Tongue (tissue), 2 donors: Measurements from ENCODE around the gene BCAS3. TPM values are rescaled to one million over a fixed set of nuclear protein-coding genes. Genes with fewer than 3 reads are reported as not detected.

Experiments
- DNase-seq: peaks from one replicate; pipeline ENCODE4 v3.0.0-alpha.2; 2015
- total RNA-seq: library from RNA; depleted of rRNA; stranded (reverse); fragments of >200 nt; gene quantifications from one replicate; pipeline ENCODE4 v1.2.3, GENCODE V29; 2014

The BCAS3 gene
- total RNA-seq, 1 donor from 2014 or later: 40.2 TPM

GRCh38 chr17:61073131-61073530 lies 395.5 kb downstream of the BCAS3 start:
- no peak for DNase-seq

DNA sequence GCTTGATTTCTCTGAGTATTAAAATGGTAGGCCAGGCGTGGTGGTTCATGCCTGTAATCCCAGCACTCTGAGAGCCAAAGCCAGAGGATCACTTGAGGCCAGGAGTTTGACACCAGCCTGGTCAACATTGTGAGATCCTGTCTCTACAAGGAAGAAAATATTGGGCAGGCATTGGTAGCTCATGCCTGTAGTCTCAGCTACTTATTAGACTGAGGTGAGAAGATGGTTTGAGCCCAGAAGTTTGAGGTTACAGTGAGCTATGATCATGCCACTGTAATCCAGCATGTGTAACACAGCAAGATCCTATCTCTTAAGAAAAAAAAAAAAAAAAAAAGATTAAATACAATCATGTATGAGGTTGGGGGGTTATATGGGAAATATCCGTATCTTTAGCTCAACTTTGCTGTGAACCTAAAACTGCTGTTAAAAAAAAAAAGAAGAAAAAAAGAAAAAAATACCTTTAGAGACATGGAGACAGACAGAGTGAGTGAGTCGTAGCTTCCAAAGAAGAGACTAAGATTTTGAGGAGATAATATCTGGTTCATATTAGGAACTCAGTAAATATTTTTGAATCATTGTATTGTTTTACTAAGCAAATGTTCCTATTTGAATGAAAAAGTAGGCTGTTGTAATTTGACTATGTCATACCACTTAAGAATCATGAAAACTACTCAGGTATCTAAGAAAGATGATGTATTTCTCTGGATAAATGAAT lies 396.3 kb downstream of the BCAS3 start:
- DNase-seq: no peak

DNA sequence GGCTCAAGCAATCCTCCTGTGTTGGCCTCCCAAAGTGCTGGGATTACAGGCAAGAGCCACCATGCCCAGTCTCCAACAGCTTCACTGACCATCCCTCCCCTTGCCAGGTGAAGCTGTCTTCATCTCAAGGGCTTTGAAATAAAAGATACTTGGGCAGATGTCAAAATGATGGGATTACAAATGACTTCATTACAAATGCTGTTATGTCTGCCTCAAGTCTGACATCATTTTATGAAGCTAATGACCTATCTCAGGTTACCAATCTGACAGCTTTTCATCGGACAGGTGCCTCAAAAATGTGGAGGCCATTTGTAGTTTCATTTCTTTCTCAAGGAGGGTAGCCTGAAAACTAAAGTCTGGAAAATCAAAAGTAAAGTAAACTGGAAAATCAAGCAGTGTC lies 398.3 kb downstream of the BCAS3 start:
- no peak for DNase-seq

GRCh38 chr17:61076621-61077031 lies 399.0 kb downstream of the BCAS3 start:
- no peak for DNase-seq

- no peak for DNase-seq
Observed at GRCh38 chr17:61081959-61082358, 404.3 kb downstream of the BCAS3 start.

- no peak for DNase-seq
Observed at GRCh38 chr17:61084260-61084659, 406.6 kb downstream of the BCAS3 start.

DNA sequence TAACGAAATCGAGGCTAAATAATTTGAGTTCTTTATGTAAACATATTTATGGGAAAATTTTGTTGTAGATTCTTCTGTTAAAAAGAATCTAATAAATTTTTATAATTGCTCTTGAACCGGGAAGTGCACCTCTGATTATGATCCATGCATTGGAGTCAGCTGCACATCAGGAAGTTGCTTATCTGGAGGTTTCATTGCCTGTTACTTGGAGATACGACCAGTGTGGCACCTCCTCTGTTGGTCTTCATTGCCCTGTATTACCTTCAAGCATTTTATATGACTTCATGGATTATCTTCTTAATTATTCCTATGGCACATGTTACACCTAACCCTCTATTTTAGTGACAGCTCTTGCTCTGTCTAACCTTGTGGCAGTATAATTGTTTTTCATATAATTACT lies 409.4 kb downstream of the BCAS3 start:
- no peak for DNase-seq

- no peak for DNase-seq
Observed at GRCh38 chr17:61088556-61088955, 410.9 kb downstream of the BCAS3 start.

DNA sequence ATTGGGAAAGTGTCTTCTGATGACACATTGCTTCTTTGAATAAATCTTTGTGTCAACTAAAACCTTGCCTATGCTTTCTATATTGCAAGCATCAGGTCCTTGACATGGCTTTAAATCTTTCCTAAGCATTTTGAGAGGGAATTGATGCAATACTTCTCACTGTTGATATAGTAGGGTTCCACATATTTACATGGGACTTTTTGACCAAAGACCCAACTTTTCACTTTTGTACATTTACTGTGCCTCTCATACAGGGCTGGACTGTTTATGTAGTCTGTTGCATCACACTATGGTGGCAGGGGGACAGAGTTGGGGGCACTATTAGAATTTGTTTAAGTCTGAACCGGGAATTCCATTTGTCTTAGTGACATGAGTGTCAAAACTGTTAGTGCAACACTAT lies 413.4 kb downstream of the BCAS3 start:
- DNase-seq: no peak

DNA sequence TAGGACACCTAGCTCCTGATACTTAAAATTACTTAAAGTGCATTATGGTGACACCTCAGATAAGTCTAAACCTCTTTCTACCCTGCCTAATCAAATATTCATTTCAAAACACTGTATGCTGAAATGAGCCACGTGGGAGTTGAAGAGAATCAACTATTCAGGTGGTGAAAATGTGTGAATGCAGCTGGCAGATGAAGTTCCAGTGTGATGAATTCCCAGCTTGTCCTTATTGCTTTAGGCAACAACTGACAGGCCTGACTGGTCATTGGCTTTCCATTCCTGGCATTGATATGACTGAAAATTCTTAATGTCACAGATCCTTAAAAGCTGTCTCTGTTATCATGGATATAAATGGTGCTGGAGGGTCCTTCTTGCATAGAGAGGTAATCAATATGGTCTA lies 420.1 kb downstream of the BCAS3 start:
- no peak for DNase-seq

DNA sequence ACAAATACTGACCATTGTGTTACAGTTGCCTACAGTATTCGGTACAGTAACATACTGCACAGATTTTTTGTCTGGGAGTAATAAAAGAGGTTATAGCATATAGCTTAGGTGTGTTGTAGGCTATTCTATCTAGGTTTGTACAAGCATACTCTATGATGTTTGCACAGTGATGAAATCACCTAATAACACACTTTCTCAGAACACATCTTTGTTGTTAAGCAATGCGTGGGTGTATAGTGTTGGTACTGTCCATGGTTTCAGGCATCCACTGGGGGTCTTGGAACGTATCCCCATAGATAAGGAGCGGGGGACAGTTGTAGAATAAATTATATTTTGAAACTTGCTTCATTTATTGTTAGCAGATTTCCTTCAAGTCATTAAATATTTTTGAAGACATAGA lies 428.7 kb downstream of the BCAS3 start:
- DNase-seq: no peak

DNA sequence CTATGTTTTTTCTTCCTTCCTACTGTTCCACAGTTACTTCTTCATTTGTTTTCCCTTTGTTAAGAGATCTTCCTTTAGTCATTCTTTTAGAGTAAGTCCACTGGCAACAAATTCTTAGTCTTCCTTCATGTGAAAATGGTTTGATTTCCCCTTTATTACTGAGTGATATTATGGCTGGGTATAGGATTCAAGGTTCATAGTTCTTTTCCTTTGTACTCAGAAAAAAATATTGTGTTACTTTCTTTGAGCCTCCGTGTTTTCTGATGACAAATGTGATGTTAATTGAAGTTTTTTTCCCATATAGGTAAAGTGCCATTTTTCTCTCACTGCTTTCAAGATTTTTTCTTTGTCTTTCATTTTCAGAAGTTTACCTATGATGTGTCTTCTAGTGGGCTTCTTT lies 438.9 kb downstream of the BCAS3 start:
- no peak for DNase-seq

DNA sequence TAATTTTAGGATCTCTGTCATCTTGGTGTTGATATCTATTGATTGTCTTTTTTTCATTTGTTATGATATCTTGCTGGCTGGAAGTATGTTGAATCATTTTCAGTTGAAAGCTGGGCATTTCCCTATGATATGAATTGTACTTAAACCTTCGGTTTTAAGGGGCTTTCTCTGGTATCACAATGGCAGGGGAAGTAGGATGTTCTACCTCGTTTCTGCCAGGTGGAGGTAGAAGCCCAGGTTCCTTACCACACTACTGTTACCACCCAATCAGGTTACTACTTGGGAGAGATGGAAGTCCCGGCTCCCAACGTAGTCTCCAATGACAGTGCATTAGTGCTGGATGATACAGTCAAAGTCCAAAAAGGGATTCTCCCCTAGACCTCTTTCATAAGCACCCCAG lies 440.3 kb downstream of the BCAS3 start:
- no peak for DNase-seq

- DNase-seq: no peak
Observed at GRCh38 chr17:61118871-61119270, 441.2 kb downstream of the BCAS3 start.

GRCh38 chr17:61122326-61122913 lies 444.8 kb downstream of the BCAS3 start:
- DNase-seq: peak; percentile 37

DNA sequence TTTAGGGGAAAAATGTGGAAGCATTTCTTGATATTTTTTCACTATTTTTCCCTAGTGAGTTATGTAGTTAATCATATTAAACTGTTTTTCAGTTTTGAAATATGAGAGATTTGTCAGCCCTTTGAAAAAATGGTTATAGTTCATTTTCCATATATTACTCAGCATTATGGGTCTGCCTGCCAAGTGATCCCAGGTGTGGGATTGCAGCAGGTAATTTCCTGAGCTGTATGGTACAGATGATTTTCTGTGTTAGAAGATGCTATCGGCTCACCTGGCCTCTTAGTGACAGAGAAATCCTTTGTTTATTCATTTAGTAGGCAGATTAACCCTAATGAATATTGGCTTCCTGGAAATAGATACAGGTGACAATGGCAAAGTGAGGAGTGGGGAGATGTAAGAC lies 446.9 kb downstream of the BCAS3 start:
- no peak for DNase-seq

- DNase-seq: peak; percentile 70
Observed at GRCh38 chr17:61126473-61127249, 449.0 kb downstream of the BCAS3 start.

GRCh38 chr17:61127960-61128359 lies 450.3 kb downstream of the BCAS3 start:
- DNase-seq: no peak

- DNase-seq: no peak
Observed at GRCh38 chr17:61128661-61129115, 451.0 kb downstream of the BCAS3 start.

DNA sequence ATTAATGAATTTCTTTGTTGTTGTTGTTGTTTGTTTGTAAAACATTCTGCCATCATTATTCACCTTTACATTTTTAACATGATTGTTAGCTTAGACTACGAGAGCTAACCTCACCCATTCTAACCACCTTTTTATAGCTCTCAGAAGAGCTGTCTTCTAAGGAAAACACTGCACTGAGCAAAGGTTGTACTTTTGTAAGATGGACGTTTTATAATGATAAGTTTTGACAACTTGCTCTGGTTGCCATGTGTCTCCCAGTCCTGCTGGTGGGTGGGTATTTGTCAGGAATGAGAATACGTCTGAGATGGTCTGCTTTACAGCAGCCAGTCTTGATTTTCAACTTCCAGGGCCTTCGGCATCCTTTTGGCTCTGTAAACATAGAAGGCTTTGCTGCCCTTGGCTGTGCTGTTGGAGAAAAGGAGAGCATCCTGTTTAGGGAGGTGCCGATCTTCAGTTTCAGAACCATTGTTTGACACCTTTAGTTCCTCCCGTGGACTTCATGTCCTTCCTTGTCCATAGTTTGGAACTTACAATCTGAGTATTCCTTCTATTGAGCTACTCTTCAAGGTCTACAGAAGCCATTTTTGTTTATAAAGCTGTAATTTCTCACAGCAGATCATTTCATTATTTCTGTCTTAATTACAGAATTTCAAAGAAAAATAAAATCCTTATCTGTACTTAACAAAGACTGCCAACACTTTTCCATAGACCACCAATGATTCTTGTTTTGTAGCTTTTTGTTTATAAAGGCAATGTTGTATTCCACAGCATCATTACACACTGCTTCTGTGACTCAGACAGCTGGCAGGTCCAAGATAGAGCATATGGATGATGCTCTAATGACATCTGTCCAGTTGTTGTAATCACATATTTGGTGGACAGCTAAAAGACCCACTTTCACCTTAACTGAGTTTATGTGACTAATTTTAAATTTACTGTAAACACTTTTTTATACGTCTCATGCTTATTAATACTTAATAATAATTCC lies 451.9 kb downstream of the BCAS3 start:
- DNase-seq: no peak

DNA sequence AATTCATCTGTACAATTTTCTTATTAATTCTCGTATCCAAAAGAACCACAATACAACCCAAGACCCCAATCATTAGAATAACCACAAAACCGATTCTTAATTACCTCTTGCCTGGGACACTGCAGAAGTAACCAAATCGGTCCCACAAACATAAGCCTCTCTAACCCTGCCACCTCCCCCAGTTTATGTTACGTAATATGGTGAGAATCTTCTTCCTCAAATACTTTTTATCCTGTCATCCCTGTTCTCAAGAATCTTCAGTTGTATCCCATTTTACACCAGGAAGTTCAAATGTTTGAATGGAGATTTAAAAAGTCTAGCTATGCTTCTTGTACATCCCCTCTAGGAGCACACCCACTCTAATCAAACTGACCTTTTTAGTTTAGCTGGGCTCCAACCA lies 452.7 kb downstream of the BCAS3 start:
- no peak for DNase-seq

- no peak for DNase-seq
Observed at GRCh38 chr17:61131585-61131984, 453.9 kb downstream of the BCAS3 start.
